Mucosa of stomach (tissue), 1 donor: ENCODE data around the gene EIF5A.
A peak's percentile ranks its signal among the peaks of the same experiment; 100 is the strongest.

Experiments used
- H3K27me3 ChIP-seq: one replicate; pipeline ENCODE4 v1.7.0; 2013; ENCODE audit warnings: mild to moderate bottlenecking, low read length; ENCODE audit not compliant: control insufficient read depth, insufficient read depth
- H3K36me3 ChIP-seq: one replicate; pipeline ENCODE4 v1.7.0; 2013; ENCODE audit warnings: low read length; ENCODE audit not compliant: control insufficient read depth, insufficient read depth
- H3K4me1 ChIP-seq: one replicate; pipeline ENCODE4 v1.7.0; 2013; ENCODE audit warnings: mild to moderate bottlenecking, low read length; ENCODE audit not compliant: control insufficient read depth, insufficient read depth
- H3K4me3 ChIP-seq: one replicate; pipeline ENCODE4 v1.7.0; 2013; ENCODE audit warnings: low read length
- H3K9ac ChIP-seq: one replicate; pipeline ENCODE4 v1.7.0; 2013; ENCODE audit warnings: mild to moderate bottlenecking, low read length, moderate library complexity
- H3K9me3 ChIP-seq: one replicate; pipeline ENCODE4 v1.7.0; 2013; ENCODE audit warnings: mild to moderate bottlenecking, low read length, moderate library complexity; ENCODE audit not compliant: control insufficient read depth
- donor health status: Pancreatic carcinoma.

Gene EIF5A

DNA sequence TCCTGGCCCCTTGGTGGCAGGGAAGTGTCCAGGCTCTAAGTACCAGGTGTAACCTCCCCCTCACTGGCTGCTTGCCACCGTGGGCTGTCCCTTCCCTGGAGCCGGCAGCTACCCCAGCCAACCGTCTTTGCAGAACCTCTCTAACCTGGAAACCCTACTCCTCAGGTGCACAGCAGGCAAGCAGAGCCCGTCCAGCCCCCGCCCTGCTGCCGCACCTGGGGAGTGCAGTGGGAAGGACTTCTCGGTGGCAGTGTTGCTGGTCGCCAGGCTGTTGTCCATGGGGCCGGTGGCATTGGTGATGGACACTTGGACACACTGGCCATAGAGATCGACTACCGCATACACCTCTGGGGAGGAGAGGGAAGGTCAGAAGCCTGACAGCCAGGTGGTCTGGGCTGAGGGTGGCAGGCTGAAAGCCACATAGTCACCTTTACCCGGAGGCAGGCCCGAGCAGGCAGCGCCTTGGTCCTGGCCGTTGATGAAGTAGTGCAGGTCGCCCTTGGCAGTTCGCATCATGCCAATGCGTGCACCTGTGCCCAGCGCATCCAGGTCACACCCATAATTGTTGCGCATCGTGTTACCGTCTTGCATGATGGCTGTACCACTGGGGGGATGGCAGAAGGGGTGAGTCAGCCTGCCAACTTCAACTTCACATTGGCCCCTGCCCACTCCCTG lies 15.2 kb downstream of the EIF5A start:
- Histone ChIP-seq H3K4me3 (no peak overlapping the region), H3K27me3 (no peaks in the 10 kb centered on the region), H3K36me3 (peaks cover 12% of the 10 kb centered on the region), H3K4me1 (no peaks in the 10 kb centered on the region), H3K9ac (no peak overlapping the region), H3K9me3 (no peaks in the 10 kb centered on the region)

DNA sequence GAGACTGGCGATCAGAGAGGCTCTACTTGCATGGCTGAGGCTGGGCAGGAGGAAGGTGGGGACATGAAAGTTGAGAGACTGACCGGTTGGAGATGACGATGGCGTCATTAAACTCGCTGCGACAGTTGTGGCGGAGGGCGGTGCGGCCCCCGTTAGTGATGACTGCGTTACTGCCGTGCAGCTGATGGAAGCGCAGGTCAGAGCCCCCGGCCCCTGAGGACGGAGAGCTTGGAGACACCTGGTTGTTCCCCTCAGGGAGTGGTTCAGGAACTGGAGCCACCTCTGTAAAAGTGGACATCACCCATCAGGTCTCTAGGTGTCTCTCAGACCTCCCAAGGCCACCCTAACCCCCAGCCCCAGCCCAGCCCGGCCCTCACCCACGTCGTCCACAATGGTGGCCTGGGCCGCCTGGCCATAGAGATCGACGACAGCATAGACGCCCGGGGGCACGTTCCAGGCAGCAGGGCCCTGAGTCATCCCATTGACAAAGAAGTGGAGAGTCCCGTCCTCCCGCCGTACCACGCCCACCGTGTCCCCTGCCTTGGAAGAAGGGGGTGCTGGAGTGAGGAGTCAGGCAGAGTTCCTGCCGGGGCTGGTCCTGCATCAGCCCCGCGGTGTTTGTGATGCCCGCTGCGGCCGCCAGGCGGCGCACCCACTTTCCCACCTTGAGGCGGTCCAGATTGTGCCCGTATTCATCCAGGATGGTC lies 16.5 kb downstream of the EIF5A start:
- H3K9me3 ChIP-seq, result no peaks in the 10 kb centered on the region
- no peak overlapping the region for H3K9ac ChIP-seq
- no peaks in the 10 kb centered on the region for H3K27me3 ChIP-seq
- H3K4me1 ChIP-seq, result peaks cover 6% of the 10 kb centered on the region
- H3K36me3 ChIP-seq, result peaks cover 12% of the 10 kb centered on the region
- no peak overlapping the region for H3K4me3 ChIP-seq

DNA sequence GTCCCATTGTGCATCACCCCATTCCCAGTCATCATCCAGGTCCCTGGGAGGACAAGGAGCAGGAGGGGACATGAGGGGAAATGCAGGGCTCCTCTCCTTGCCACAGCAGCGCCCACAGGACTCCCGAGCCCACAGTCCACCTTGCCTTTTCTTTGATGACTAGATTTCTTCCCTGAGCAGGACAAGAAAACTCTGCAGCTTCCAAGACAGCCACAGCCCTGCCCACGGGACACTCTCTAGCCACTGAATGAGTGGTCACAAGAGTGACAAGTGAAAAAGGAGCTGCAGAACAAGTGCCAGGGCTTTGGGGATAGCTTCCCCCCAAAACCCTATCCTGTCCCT lies 17.0 kb downstream of the EIF5A start:
- Histone ChIP-seq H3K36me3 (peaks cover 12% of the 10 kb centered on the region), H3K9ac (no peak overlapping the region)

DNA sequence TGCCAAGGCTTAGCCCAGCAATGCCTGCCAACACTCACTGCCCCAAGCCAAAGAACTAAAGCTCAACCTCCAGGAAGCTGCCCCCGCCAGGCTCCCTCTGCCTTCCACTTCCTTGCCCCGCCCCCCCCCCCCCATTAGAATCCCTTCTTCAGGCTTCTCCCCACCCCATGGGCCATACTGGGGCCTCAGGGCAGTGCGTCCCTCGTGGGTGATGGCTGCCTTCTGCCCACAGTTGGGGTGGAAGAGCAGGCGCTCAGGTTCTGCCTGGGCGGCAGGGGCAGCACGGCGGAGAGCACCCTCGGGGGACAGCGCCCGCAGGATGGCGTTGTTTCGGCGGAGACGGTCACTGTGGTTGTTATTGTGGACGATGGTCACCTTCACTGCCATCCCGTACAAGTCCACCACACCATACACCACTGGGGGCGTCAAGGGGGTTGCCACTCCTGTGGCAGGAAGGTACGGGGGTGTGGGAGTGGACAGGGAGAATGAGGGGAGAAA lies 17.7 kb downstream of the EIF5A start:
- Histone ChIP-seq H3K4me3 (no peak overlapping the region), H3K9me3 (no peaks in the 10 kb centered on the region), H3K36me3 (peaks cover 12% of the 10 kb centered on the region), H3K4me1 (peaks cover 6% of the 10 kb centered on the region), H3K27me3 (no peaks in the 10 kb centered on the region), H3K9ac (no peak overlapping the region)

More for the DNA sequence above, 17.0 kb downstream of the EIF5A start:
- Histone ChIP-seq H3K27me3 (no peaks in the 10 kb centered on the region), H3K9me3 (no peaks in the 10 kb centered on the region), H3K4me1 (peaks cover 6% of the 10 kb centered on the region), H3K4me3 (no peak overlapping the region)

DNA sequence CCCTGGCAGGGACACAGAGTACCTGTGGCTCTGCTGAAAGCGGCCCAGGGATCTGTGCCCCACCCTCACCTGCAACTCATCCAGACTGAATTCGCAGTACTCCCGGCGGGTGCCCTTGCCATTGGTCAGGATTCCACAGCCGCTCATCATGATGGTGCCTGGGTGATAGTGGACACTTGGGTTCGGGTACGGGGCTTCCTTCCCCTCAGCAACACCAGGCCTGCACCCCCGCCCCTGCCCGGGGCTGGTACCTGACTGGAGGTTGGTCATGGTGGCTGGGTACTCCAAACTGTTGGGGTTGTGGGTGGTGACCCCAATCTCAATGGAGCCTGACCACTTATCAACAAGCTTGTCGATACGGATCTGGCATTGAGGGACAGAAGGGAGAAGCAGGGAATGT lies 18.8 kb downstream of the EIF5A start:
- Histone ChIP-seq H3K4me3 (no peak overlapping the region), H3K4me1 (peaks cover 6% of the 10 kb centered on the region), H3K9ac (no peak overlapping the region), H3K27me3 (no peaks in the 10 kb centered on the region), H3K9me3 (no peaks in the 10 kb centered on the region), H3K36me3 (peaks cover 12% of the 10 kb centered on the region)

DNA sequence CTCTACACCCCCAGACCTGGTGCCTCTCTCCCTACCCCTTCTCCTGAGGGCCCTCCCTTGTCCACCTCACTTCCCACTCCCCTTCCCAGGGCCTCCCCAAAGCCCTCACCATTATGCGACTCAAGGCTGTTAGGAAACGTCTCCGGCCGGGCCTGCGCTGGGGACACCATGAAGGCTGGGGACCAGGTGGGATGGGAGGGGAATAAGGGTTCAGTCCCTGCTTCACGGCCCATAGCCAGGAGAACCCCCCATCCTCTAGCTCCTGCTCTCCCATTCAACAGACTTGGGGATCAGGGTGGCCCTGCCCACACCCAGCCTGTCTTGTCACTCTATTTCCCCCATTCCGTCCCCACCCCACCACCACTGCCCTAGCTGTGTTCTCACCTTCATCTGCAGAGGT lies 19.6 kb downstream of the EIF5A start:
- peaks cover 12% of the 10 kb centered on the region for H3K36me3 ChIP-seq
- H3K27me3 ChIP-seq, result no peaks in the 10 kb centered on the region
- no peaks in the 10 kb centered on the region for H3K9me3 ChIP-seq
- H3K4me1 ChIP-seq, result peaks cover 6% of the 10 kb centered on the region
- no peak overlapping the region for H3K4me3 ChIP-seq
- H3K9ac ChIP-seq, result no peak overlapping the region

DNA sequence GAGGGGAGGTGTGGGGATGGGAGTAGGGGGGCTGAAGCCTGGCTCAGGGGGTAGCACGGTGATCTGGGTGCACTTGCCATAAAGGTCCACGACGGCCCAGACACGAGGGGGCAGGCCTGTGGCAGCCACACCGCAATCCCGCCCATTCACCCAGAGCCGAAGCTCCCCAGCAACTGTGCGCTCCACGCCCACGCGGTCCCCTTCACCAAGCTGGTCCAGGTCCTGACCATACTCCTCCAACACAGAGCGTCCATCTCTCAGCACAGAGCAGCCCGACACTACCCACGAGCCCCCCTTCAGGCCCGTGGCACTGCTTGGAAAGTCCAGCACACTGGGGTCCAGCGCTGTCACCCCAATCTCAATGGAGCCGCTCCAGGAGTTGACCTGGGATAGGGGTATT lies 20.1 kb downstream of the EIF5A start:
- peaks cover 6% of the 10 kb centered on the region for H3K4me1 ChIP-seq
- H3K4me3 ChIP-seq, result no peak overlapping the region
- no peaks in the 10 kb centered on the region for H3K27me3 ChIP-seq
- H3K9me3 ChIP-seq, result no peaks in the 10 kb centered on the region
- no peak overlapping the region for H3K9ac ChIP-seq
- H3K36me3 ChIP-seq, result peaks cover 12% of the 10 kb centered on the region

DNA sequence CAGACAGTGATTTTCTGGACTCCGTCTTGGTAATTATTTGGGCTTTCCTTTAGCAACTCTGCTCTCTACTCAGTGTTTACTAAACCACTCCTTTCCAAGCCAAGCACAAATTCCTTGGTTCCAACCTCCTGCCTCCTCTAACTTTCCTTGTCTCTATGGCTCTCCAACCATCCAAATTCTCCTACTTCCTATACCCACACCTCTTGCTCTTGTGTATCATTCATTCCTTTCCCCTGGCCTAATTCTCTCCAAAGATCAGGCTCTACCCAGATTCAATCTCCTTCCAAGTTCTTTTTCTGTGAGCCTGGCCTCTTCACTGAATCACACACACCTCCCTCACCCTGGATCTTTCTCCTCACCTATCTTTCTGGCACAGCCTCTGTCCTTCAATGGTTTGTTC lies 20.6 kb downstream of the EIF5A start:
- Histone ChIP-seq H3K9me3 (no peaks in the 10 kb centered on the region), H3K4me3 (no peak overlapping the region), H3K9ac (peak overlapping the region; percentile 79), H3K4me1 (peaks cover 6% of the 10 kb centered on the region), H3K36me3 (peaks cover 12% of the 10 kb centered on the region), H3K27me3 (no peaks in the 10 kb centered on the region)

DNA sequence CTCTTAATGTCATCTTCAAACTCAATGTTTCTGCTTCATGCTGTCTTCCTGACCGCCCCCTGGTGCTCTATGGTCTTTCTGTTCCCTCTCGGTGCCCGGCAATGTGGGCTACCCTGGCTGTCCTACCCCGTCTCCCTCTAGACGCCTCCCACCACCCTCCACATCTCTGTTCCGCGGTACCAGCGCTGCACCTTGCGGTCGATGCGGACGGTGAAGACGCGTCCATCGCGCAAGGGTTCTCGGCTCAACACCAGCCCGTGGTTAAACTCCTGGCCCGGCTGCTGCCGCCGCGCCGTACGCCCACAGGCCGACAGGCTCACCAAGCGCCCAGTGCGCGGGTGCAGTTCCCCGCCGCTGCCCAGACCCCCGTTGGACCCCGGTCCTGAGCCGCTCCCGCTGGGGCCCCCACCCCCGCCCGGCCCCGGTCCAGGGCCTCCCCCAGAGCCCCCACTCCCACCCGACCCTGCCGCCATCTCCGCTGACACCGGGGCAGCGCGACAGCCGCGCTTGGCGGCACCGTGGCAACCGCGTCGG lies 21.5 kb downstream of the EIF5A start, which contains the start of gene NEURL4:
Gene NEURL4, minus strand, starts transcription at position 496 of the 534 bp plus-strand sequence. Its CDS starts 23 bp downstream, at position 473.
- H3K9me3 ChIP-seq, result no peaks in the 10 kb centered on the region
- H3K27me3 ChIP-seq, result no peaks in the 10 kb centered on the region
- H3K4me3 ChIP-seq, result peak within 1 kb of the TSS; percentile 95
- H3K36me3 ChIP-seq, result peaks cover 8% of the 10 kb centered on the region
- H3K9ac ChIP-seq, result peak within 1 kb of the TSS; percentile 79
- peaks cover 6% of the 10 kb centered on the region for H3K4me1 ChIP-seq

DNA sequence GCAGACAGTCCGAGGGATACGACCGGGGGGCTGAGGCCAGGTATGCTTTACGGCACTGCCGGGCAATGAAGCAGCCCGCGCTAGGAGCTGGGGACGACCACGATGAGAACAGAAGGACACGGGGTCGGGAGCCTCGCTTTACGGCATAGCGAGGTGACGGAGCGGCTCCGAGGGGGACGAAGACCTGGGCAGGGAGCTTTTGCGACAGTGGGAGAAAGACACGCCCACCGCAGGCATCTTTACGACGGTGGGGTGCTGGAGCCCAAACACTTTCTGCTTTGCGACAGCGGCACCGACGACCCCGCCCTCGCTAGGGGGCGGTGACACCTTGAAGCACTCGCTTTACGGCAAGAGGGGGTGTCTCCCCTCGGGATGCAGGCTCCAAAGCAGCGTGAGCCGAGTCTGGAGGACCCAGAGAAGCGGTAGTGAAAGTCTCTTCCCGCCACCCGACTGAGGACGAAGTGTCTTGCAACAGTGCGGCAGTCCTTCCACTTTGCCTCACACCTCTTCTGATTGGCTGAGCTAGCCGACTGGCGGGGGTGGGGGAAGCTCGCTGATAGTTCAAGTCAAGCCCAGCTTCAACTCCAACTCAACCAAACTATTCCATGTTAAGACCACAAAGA lies 22.1 kb downstream of the EIF5A start:
- peak overlapping the region; percentile 95 for H3K4me3 ChIP-seq
- peak overlapping the region; percentile 79 for H3K9ac ChIP-seq
- no peaks in the 10 kb centered on the region for H3K9me3 ChIP-seq
- H3K27me3 ChIP-seq, result no peaks in the 10 kb centered on the region
- H3K36me3 ChIP-seq, result peaks cover 4% of the 10 kb centered on the region
- H3K4me1 ChIP-seq, result peaks cover 6% of the 10 kb centered on the region

DNA sequence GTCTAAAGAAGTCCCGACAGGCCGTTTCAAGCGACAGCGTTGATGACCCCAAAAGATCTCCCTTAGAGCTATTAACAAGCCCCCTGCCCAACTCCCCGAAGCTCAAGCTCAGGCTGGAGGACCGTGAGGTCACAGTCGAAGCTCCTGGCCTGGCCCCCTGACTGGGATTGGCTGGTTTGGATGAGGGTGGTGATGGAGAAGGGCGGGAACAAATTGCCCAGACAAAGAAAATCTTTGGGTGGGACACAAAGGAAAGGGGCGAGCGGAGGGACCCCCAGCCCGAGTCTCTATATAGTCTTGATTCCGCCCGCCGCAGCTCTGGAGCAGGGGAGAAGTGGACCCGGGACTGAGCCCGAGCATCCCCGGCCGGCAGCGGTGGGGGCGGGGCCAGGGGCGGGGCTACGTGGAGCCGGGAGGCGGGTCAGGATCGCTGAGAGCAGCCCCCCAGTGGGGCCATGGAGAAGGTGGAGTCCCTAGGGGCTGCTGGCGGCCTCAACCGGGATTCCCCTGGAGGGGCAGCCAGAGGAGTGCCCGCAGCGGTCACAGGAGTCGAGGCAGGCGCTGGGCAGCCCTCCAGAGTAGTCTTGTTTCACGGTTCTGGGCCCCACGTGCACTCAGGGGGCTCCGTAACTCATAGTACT lies 22.7 kb downstream of the EIF5A start:
- Histone ChIP-seq H3K36me3 (no peaks in the 10 kb centered on the region), H3K9ac (peak overlapping the region; percentile 79), H3K27me3 (no peaks in the 10 kb centered on the region), H3K9me3 (no peaks in the 10 kb centered on the region), H3K4me3 (peak overlapping the region; percentile 95), H3K4me1 (peaks cover 6% of the 10 kb centered on the region)
